ENCODE measurements around the gene INMT. TPM values are rescaled to one million over a fixed set of nuclear protein-coding genes. Genes with fewer than 3 reads are reported as not detected.

Gene INMT
- total RNA-seq, 1 experiment from 2014 or later, result not detected

DNA sequence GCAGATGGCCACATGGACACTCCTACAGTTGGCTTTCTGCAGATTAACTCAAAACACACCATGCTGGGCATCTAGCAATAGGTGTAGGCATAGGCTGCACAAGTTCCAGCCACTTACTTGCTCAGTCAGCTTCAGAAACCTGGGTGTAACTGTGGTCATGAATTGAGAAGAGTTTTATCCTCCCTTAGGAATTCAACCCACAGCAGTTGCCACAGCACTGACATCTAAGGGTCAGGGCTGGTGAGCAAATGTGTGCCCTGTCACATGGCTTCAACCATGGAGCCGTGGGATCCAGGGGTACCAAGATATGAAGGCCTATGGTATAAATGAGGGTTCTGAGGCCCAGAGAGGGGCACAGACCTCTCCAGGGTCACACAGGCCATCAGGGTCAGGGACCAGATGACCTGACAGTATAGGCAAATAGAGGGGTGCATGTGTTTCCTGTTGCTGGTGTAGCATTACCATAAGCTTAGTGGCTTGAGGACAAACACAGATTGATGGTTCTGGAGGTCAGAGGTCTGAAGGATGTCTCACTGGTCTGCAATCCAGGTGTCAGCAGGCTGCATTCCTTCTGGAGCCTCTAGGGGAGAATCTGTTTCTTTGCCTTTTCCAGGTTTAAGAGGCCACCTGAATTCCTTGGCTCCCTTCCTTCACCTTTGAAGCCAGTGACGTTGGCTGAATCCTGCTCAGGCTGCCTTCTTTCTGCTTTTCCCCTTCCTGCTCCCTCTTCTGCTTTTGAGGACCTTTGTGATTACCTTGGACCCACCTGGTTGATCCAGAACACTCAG is 43.4 kb downstream of the INMT start:
- Mint-ChIP-seq H3K4me3 (ENCODE audit: unreplicated experiment) (no peak overlapping the region), H3K27me3 (ENCODE audit: insufficient read depth, unreplicated experiment) (no peaks in the 10 kb centered on the region), H3K9me3 (ENCODE audit: unreplicated experiment) (no peaks in the 10 kb centered on the region), H3K4me1 (ENCODE audit: insufficient read depth, unreplicated experiment) (peaks cover 43% of the 10 kb centered on the region), H3K36me3 (ENCODE audit: insufficient read depth, unreplicated experiment) (peaks cover 29% of the 10 kb centered on the region), H3K27ac (ENCODE audit: low read depth, unreplicated experiment) (peak overlapping the region; percentile 12)
- no peak for DNase-seq (ENCODE audit: unreplicated experiment)
- TF ChIP-seq CTCF (IDR thresholded peaks at IDR 0.05; ENCODE audit: unreplicated experiment), result no peak
- CTCF ChIA-PET, result interaction anchor here (0.5 to 2.6 kb wide), 6 partner anchors 143 to 509 kb away, joined by 3 to 7 read pairs (median 4); no protein-coding TSS in a partner anchor
- BruUV-seq (replicated peaks), result no TSS peak
- POLR2A ChIA-PET, result no interaction called here
- intact Hi-C loops (cut with micrococcal nuclease), result no loop called here

DNA sequence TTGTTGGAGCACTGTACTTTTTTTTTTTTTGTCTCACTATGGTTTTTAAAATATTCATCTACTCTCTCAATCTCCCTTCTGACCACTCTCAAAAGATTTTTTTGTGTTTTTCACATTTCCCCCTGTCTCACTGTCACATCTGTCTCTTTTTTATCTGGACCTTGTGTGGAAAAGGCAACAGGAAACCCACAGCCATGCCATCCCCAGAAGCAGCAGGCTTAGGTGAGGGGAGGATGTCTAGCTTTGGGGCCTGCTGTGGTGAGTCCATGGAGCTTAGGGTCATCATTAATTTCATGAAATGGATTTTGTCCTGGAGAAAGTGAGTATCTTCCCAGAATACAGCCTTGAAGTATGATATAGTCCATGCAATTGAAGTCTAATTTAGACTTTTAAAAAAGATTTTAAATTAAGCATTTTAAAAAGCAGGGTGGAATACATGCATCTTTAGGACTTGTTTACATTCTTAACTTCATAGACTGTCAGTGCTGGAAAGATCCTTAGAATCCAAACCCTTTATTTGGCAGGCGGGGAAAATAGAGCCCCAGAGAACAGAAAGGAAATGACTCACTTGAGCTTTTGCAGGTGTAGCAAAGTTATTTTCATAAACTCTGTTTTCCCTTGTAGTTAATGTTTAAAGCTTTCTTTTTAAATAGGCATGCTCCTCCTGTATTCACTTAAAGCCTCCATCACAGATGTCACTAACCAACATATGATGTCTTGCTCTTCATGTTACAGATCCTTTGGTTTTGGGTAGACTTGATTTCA is 44.4 kb downstream of the INMT start:
- Mint-ChIP-seq H3K4me3 (ENCODE audit: unreplicated experiment) (no peak overlapping the region), H3K4me1 (ENCODE audit: insufficient read depth, unreplicated experiment) (peaks cover 43% of the 10 kb centered on the region), H3K27ac (ENCODE audit: low read depth, unreplicated experiment) (no peak overlapping the region), H3K27me3 (ENCODE audit: insufficient read depth, unreplicated experiment) (no peaks in the 10 kb centered on the region), H3K36me3 (ENCODE audit: insufficient read depth, unreplicated experiment) (peaks cover 29% of the 10 kb centered on the region), H3K9me3 (ENCODE audit: unreplicated experiment) (no peaks in the 10 kb centered on the region)
- no peak for TF ChIP-seq CTCF (IDR thresholded peaks at IDR 0.05; ENCODE audit: unreplicated experiment)
- ChIA-PET CTCF (interaction anchor here (0.5 to 2.6 kb wide), 12 partner anchors 12 to 508 kb away, joined by 3 to 7 read pairs (median 4); no protein-coding TSS in a partner anchor), POLR2A (interaction anchor here (0.7 to 1.6 kb wide), 3 partner anchors 8 to 1312 kb away, joined by 3 to 4 read pairs (median 3); no protein-coding TSS in a partner anchor)
- no TSS peak for BruUV-seq (replicated peaks)
- intact Hi-C loops (cut with micrococcal nuclease), result no loop called here
- peak; percentile 49 for DNase-seq (ENCODE audit: unreplicated experiment)

- ChIA-PET CTCF (interaction anchor here (0.6 to 2.9 kb wide), 7 partner anchors 137 to 325 kb away, joined by 3 to 33 read pairs (median 5); no protein-coding TSS in a partner anchor), POLR2A (interaction anchor here (1.2 to 1.6 kb wide), 2 partner anchors 9 to 25 kb away, joined by 3 to 4 read pairs; no protein-coding TSS in a partner anchor)
- BruUV-seq (replicated peaks), result no TSS peak
- no peak for TF ChIP-seq CTCF (IDR thresholded peaks at IDR 0.05; ENCODE audit: unreplicated experiment)
- H3K4me1 Mint-ChIP-seq (ENCODE audit: insufficient read depth, unreplicated experiment), result peaks cover 43% of the 10 kb centered on the region
- intact Hi-C loops (cut with micrococcal nuclease), result no loop called here
- H3K27ac Mint-ChIP-seq (ENCODE audit: low read depth, unreplicated experiment), result no peak overlapping the region
- no peaks in the 10 kb centered on the region for H3K9me3 Mint-ChIP-seq (ENCODE audit: unreplicated experiment)
- H3K4me3 Mint-ChIP-seq (ENCODE audit: unreplicated experiment), result no peak overlapping the region
- peaks cover 23% of the 10 kb centered on the region for H3K36me3 Mint-ChIP-seq (ENCODE audit: insufficient read depth, unreplicated experiment)
- H3K27me3 Mint-ChIP-seq (ENCODE audit: insufficient read depth, unreplicated experiment), result no peaks in the 10 kb centered on the region
- no peak for DNase-seq (ENCODE audit: unreplicated experiment)
These were observed 45.5 kb downstream of the INMT start for GRCh38 chr7:30797176-30798040.

Data from MCF 10A (cell line).